Right ventricle myocardium superior (tissue), 1 donor: ENCODE measurements around the gene B3GLCT. TPM values are rescaled to one million over a fixed set of nuclear protein-coding genes. Genes with fewer than 3 reads are reported as not detected.
A peak's percentile ranks its signal among the peaks of the same experiment; 100 is the strongest.
"Not testable (repeated sequence)": the region's sequence is repeated elsewhere in the genome, so short reads cannot be mapped to it uniquely, and the experiment has no call there.

ENCODE experiments used
- ATAC-seq: fragments of 200-7000 bp; cut with Tn5 transposase; one replicate; pipeline ENCODE4 v1.9.1; 2020; ENCODE audit warnings: mild to moderate bottlenecking; ENCODE audit not compliant: poor library complexity
- DNase-seq: peaks from one replicate; pipeline ENCODE4 v3.0.0-alpha.2; 2020
- intact Hi-C: fragments of 100-400 bp; cut with DNase I; formaldehyde crosslinking; loops from one replicate; pipeline ENCODE4 v1.11.2; 2022
- total RNA-seq: library from RNA; stranded (reverse); fragmentation: NEBNext Ultra II Directional; extraction: Animal tissue kit (Norgen Biotek cat#: 25700); gene quantifications from one replicate; pipeline ENCODE4 v1.2.1, GENCODE V29; 2021
- donor health status: DM: no; HTN: yes; CAD: no; lungs with severe emphysema.

B3GLCT gene
- total RNA-seq, 1 donor from 2014 or later, result 14.6 TPM

DNA sequence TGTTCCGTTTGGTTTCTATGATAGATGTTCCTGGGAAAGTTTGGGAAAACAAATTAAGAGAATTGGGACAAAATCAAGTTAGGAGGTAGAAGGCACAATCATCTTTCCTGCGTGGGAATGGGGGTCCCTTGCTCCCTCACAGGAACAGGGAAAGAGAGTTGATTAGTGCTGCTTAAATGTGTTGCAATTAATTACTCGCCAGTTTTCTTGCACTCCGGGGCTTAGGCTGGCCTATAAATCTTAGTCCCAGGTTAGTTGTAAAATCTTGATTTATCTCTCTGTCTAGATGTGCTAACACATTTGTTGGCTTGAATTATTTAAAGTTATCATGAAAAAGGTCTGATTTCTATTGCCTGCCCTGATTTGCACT is 10.1 kb downstream of the B3GLCT start:
- ATAC-seq (no peak), DNase-seq (no peak)
- intact Hi-C loops, result no loop called here

DNA sequence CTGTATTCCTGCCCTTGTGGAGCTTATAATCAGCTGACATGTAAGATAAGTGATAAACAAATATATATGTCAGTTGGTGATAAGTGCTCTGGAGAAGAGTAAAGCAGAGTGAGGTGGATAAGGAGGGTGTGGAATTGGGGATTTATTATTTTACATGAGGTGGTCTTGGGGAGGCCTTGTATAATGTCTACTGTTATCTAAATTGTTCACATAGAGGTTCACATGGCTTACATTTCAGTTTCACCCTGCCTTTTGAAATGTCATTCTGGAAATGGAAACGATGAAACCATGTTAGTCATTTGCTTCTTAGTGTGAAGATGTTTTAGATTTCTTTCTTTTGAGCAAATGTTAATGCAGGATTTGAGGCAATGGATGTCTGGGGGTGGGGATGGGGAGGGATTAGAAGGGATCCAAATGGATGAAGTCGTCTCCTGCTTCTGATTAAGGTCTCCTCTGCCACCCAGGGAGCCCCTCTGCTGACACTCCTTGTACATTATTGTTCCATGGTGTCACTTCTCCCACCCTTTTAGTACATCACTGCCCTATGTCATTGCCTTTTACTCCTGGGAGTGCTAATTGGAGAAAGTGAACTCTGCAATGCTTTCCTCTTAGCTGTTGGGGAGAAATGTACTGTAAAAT is 14.0 kb downstream of the B3GLCT start:
- DNase-seq (no peak), ATAC-seq (no peak)
- intact Hi-C loops, result no loop called here

DNA sequence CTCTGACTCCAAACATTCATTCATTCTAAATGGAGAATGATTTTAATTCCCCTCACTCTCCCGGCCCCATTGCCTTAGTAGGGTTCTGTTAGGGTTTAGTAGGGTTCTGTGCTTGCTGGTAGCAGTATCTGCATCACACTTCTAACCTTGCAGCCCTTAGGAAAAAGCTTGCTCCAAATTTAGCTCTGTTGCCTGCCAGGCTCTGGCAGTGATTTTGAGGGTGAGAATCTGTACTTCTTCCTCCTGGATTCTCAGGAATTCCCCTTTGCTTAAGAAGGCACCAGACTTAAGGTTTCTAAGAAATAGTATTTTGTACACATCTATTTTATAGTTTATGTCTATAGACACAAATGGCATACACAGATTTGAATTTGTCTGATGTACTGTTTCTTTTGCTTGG is 14.7 kb downstream of the B3GLCT start:
- DNase-seq (no peak), ATAC-seq (peak; percentile 64)
- intact Hi-C loops, result no loop called here

DNA sequence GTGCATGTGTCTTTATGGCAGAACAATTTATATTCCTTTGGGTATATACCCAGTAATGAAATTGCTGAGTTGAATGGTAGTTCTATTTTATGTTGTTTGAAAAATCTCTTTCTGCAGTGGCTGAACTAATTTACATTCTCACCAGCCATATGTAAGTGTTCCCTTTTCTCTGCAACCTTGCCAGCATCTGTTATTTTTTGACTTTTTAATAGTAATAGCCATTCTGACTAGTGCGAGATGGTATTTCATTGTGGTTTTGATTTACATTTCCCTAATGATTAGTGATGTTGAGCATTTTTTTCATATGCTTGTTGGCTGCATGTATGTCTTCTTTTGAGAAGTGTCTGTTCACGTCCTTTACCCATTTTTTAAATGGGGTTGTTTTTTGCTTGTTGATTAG is 17.1 kb downstream of the B3GLCT start:
- intact Hi-C loops, DNase-seq, ATAC-seq: not testable (repeated sequence)

DNA sequence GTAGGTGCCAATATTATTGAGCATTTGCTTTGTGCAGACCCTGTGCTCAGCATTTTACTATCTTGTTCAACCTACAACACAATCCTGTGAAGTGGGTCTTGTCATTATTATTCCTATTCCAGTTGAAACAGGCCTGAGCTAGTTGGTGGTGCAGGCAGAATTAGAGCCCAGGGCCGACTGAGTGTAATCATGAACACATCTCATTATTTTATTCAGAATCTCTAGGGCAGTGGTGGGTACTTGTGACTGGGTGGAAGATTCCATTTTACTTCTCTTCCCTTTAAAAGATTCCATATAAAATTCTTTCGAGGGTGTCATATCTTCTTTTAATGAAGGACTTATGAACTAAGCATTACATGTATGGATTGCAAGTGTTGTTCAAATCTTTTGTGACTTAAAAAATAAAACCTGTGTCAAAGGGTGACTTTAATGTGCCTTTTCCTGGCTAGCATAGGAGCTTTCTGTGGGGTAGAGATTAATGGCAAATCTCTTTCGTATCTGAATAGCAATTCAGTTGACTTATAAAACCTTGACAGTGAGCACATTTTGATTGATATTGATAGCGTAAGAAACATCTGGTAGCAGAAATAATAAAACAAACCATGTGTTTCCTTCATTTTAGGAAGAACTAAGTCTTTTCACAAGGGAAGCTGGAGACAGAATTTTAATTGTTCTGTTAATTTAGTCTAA is 20.3 kb downstream of the B3GLCT start:
- intact Hi-C loops, result no loop called here
- ATAC-seq (no peak), DNase-seq (no peak)

DNA sequence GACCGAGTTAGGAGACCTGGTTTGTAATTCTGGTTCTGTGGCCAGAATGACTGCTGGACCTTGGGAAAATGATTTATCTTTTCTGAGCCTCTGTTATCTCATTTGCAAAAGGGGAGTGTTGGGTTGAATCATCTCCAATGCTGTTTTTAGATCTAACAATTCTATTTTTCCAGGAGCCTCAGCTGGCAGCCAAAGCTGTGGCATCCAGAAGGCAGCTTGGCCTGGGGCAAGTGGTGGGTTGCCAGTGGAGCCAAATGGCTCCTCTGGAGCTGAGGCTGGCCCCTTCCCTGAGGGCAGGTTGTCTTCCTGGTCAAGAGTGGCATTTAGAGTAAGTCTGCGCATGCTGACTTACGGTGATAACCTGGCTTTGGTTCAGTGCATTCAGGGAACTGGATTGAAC is 21.3 kb downstream of the B3GLCT start:
- intact Hi-C loops, result no loop called here
- DNase-seq, result no peak
- ATAC-seq, result peak; percentile 42

DNA sequence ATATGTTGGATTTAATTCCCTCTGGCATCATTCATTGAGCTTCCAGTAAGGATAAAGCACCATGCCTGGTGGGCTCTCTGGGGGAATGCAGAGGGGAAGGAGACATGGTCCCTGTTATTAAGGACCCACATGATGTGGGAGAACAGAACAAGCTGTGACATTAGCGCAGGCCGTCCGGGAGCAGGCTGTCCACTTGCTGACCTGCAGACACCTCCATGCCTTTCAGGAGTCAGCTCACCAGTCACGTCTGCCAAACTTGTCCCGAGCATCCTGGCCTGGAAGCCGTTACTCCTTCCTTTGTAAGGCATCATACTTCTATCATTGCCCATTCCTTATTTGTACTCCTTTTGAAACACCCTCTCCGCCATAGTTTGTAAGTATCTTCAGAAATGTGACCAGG is 23.4 kb downstream of the B3GLCT start:
- no peak for ATAC-seq

DNA sequence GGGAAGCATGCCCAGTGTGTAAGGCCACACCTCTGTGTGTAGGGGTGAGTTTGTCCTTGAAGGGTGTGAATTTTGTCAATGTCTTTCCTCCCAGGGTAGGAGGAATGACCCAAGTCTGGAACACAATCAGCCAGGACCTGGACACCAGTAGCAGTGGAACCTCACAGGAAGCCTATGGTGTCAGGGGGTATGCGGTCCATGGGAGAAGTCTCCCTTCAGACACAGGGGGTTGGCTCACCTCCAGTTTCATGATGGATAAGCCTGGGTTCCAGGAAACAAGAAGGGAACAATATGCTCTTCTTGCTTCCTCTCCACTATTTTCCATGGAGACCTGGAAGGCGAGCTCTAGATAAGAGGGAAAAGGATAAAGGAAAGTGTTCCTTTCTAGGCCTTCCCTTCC is 23.9 kb downstream of the B3GLCT start:
- ATAC-seq (peak; percentile 11), DNase-seq (no peak)
- intact Hi-C loops, result no loop called here

More for the DNA sequence above, 23.4 kb downstream of the B3GLCT start:
- DNase-seq, result no peak
- intact Hi-C loops, result no loop called here

DNA sequence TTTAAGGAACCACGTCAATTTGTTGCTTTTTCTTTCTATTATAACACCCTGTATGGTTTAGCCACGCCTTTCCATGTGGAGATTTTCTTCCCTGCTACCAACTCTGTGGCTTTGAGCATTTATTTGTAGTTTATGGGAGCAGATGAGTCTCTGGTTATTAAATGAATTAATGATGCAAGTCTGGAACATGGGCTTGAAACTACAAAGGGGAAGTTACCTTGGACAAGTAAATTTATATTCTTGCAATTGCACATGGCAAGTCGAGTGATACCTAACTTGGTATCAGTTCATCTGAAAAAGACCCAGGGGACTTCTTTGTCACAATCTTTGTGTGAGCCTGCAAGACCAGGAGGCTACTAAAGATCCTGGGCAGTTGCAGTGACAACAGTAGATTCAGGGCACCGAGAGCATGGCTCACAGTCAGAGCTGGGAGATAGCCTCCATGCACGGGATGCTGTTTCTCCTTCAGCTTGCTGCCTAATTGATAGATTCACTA is 24.4 kb downstream of the B3GLCT start:
- ATAC-seq (no peak), DNase-seq (no peak)
- intact Hi-C loops, result no loop called here

DNA sequence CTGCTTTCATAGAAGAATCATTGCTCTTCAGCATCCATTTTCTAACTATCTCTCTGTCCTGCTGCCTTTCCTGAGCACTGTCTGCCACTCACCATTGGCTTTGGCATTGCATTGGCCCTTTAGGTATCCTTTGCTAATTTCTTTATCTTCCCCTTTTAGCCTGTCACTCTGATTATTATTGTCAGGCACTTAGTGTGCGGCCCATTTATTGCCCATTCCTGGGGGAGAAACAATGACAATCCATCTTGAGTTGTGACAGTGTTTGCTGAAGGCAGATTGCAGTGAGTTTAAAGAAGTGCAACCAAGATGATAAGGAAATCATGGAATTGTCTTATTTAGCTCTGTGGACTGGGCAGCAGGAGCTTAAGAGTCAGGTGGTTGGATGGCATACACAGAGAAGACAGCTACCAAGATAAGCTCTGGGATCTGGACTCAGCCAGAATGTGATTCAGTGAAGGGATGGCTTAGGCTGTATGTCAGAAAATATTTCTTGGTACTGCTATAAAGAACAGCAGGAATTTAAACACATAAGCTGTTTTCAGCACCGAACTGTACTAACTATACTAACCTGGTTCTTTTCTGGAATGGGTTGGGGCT is 25.3 kb downstream of the B3GLCT start:
- intact Hi-C loops, result no loop called here
- DNase-seq, result no peak
- peak; percentile 35 for ATAC-seq

DNA sequence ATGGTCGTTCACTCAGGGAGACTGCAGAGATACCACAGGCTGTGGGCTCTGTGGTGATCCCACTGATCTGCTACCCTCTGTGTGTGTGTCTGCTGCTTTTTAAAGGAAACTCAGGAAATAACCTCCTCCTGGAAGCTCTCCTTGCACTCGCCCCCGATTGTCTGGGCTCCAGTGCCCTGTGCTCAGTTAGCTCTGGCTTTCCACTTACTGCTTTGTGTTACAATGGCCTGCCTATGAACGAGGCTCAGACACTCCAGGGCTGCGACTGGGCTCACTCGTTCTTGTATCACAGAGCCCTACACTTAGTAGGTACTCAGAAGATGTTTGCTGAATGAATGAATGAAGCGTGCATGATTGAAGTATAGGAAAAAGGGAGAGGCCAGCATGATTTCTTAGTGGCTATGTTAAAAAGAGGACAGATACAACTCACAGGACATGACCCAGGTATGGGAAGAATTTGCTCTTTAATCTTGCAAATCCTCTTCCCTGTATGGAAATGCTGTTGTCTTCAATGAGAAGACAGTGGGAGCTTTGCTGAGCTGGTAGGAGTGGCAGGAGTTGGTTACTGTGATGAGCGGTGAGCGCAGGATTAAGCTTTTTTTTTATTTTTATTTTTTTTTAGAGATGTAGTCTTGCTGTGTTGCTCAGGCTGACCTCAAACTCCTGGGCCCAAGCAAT is 26.4 kb downstream of the B3GLCT start:
- ATAC-seq (no peak), DNase-seq (no peak)
- intact Hi-C loops, result no loop called here

DNA sequence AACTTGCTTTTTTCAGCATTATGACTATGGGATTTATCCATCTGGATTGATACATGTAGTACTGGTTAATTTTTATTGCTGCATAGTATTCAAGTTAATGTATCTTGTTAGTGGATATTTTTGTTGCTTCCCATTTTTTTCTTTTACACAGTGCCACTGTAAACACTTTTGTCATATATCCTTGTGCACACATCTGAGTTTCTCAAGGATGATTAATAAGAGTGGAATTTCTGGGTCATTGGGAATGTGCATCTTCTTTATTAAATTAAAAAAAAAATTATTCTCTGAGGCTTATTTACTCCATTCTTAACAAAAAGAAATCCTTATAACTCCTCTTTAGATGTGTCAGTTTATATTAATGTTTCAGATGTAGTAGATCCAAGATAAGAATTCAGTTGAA is 27.3 kb downstream of the B3GLCT start:
- no peak for DNase-seq
- no peak for ATAC-seq
- intact Hi-C loops, result no loop called here

DNA sequence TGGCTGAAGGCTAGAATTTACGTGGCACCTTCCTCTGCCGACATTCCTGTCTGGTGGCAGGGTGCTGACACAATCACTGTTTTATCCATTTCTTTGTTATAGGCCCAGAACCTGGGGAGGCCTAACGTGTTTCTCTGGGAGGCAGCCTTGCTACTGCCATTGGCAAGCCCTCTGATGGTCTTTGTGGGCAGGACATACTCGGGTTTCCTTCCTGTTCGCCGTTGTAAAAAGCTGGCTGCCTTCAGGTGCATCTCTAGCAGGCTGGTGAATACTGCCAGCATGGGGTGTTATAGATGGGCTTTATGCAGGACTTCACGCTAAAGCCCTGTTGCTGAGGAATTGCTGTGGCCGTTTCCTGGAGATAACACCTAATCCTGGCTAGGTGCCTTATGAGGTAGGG is 28.1 kb downstream of the B3GLCT start:
- DNase-seq (no peak), ATAC-seq (peak; percentile 8)
- intact Hi-C loops, result no loop called here

DNA sequence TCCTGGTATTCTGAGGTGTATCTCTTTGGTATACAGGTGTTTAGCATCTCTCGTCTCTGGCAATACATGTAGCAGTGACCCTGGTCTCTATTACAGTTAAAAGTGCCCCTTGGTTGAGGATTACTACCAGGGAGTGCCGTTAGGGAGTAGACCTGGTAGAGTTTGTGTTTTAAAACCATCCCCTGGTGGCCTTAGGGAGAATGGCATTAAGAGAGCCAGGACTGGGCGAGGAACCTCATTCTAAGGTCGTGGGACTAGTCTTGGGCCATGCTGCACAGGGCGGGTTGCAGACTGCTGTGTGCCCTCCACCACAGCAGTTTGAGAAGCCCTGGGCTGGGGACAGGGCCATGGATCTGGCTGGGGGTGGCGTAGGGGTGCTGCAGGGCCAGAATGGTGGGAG is 35.0 kb downstream of the B3GLCT start:
- ATAC-seq, result peak; percentile 76
- intact Hi-C loops, result loop anchor here (10.0 kb wide), 1 partner anchor 510 kb away; no protein-coding TSS in a partner anchor
- no peak for DNase-seq

DNA sequence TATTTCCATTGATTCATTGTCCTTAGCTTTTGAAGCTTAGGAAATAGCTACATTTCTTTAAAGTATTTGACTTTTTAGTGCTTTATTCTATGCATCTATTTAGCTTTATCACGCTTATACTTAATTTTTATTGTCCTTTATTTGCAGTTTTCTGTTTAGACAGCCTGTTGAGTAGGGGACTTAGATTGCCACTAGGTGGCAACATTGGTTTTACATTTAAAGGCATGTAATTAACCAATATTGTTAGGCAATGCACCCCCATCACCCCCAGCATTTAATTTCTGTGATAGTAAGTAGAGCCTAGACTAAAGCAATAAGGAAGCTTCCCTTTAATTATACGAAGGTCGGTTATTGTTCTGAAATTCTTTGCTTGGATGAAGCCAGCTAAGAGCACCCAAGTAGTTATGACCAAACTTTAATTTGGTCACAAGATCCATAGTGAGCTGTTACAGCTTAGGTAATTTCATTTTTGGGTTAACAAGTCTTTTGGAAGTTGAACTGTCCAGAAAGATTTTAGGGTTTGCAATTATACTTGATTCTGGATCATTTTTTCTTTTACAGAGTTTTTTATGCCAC is 36.5 kb downstream of the B3GLCT start:
- intact Hi-C loops, result loop anchor here (2.0 to 10.0 kb wide), 2 partner anchors 189 to 509 kb away; no protein-coding TSS in a partner anchor
- DNase-seq (no peak), ATAC-seq (peak; percentile 65)

DNA sequence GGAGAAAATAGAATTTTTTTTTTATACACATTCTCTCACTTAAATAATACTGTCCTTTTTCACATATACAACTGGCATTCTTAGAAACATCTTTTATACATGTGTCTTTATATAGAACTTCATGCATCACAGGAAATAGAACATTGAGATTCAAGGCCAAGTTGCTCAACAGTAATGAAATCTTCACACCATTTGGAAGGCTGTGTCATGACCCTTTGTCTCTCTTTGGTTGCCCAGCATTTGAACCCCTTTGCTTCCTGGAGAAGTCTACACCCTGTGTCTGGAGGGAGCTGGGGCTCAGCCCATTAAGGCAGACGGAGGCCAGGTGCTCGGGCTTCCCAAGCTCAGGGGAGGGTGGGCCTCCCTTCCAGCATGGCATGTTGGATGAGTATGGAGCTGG is 41.1 kb downstream of the B3GLCT start:
- no peak for ATAC-seq
- intact Hi-C loops, result no loop called here

DNA sequence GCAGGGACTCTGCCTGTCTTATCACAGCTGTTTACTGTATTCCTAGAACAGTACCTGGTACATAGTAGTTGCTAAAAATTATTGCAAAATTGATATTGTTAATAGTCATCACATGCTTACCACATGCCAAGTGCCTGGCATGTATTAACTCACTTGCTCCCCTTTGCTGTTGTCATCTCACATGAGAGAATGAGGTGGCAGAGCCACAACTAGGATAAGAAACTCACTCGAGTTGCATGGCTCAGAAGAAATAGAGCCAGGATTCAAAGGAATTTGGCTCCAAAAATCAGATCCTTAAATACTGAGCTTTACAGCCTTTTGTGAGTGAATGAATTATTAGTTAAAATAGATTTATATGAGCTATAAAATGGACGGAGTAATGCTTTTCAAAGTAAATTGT is 42.6 kb downstream of the B3GLCT start:
- intact Hi-C loops, result no loop called here
- peak; percentile 73 for ATAC-seq
- no peak for DNase-seq

More for the DNA sequence above, 41.1 kb downstream of the B3GLCT start:
- DNase-seq, result no peak

DNA sequence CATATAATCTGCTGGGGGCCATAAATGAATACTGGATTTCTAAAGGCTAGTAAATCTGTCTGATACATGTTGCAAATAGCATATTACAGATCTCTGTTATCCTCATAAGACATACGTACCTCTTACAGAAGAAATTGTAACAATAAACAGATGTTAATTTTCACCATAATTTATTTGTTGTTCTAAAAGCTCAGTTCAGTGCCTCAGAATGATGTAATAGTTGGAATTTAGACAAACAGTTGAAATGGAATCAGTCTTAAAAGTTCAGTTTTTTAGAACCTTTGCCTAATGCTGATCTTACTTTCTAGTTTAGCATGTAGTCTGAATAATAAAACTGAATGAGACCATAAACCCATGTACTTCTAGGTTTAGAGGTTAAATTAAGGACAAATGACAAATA is 43.1 kb downstream of the B3GLCT start:
- no peak for DNase-seq
- ATAC-seq, result no peak
- intact Hi-C loops, result no loop called here
